Measurements from ENCODE around the gene SLX9.

GRCh38 chr21:45015469-45015860 lies 75.6 kb downstream of the SLX9 start:
- TF ChIP-seq, protein P1, sequence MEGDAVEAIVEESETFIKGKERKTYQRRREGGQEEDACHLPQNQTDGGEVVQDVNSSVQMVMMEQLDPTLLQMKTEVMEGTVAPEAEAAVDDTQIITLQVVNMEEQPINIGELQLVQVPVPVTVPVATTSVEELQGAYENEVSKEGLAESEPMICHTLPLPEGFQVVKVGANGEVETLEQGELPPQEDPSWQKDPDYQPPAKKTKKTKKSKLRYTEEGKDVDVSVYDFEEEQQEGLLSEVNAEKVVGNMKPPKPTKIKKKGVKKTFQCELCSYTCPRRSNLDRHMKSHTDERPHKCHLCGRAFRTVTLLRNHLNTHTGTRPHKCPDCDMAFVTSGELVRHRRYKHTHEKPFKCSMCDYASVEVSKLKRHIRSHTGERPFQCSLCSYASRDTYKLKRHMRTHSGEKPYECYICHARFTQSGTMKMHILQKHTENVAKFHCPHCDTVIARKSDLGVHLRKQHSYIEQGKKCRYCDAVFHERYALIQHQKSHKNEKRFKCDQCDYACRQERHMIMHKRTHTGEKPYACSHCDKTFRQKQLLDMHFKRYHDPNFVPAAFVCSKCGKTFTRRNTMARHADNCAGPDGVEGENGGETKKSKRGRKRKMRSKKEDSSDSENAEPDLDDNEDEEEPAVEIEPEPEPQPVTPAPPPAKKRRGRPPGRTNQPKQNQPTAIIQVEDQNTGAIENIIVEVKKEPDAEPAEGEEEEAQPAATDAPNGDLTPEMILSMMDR (conservative IDR thresholded peaks at IDR 0.05 in 1 of 2, IDR thresholded peaks at IDR 0.05 in 1 of 2; ENCODE audit: extremely low read depth in 1 of 2, insufficient read depth in 1 of 2, low read depth in 1 of 2, low read length in 2 of 2): no peak
- no peak for TF ChIP-seq EZH2 (IDR thresholded peaks at IDR 0.05; ENCODE audit: borderline replicate concordance, low read length)
